Panc1 (cell line): ENCODE measurements around the gene POU6F1. TPM values are rescaled to one million over a fixed set of nuclear protein-coding genes. Genes with fewer than 3 reads are reported as not detected.
"Not testable (repeated sequence)": the region's sequence is repeated elsewhere in the genome, so short reads cannot be mapped to it uniquely, and the experiment has no call there.

ENCODE experiments used
- ATAC-seq: fragments of 200-7000 bp; cut with Tn5 transposase; 2 replicates; pipeline ENCODE4 v1.9.1; 2020; ENCODE audit warnings: mild to moderate bottlenecking, moderate library complexity
- BruUV-seq: library from RNA; stranded (reverse); fragments of 400-500 nt; replicated peaks from 2 replicates; lab custom pipeline; 2021; lab: Mats Ljungman, UMichigan
- CTCF ChIA-PET: fragments of 300-600 bp; sonication (Branson Sonifier 250); formaldehyde crosslinking; loops from one replicate; lab custom pipeline; 2022; ENCODE audit warnings: antibody characterized with exemption; lab: Charles Lee
- POLR2A ChIA-PET: fragments of 300-600 bp; sonication (Branson Sonifier 250); formaldehyde crosslinking; loops from one replicate; lab custom pipeline; 2022; ENCODE audit warnings: antibody characterized with exemption; lab: Charles Lee
- DNase-seq: peaks from one replicate; pipeline ENCODE4 v3.0.0-alpha.2; 2010; ENCODE audit warnings: low read depth, low spot score
- H3K27ac ChIP-seq: 2 replicates; pipeline ENCODE4 v1.5.1; 2011; ENCODE audit warnings: mild to moderate bottlenecking, low read length, inconsistent platforms
- H3K27me3 ChIP-seq: fragments of 200-500 bp; sonication (Bioruptor generic); 2 replicates; pipeline ENCODE4 v1.6.0; 2014; ENCODE audit warnings: low read length, inconsistent platforms; ENCODE audit not compliant: control insufficient read depth, insufficient read depth
- H3K36me3 ChIP-seq: fragments of 200-500 bp; sonication (Bioruptor generic); 2 replicates; pipeline ENCODE4 v1.5.1; 2014; ENCODE audit warnings: inconsistent platforms, mild to moderate bottlenecking, low read length, moderate library complexity; ENCODE audit not compliant: control insufficient read depth, insufficient read depth
- H3K4me1 ChIP-seq: 2 replicates; pipeline ENCODE4 v1.5.1; 2011; ENCODE audit warnings: inconsistent platforms, mild to moderate bottlenecking, low read length, moderate library complexity; ENCODE audit not compliant: control insufficient read depth, insufficient read depth
- H3K4me3 ChIP-seq, 2 experiments: 2 replicates each; pipeline ENCODE4 v1.5.1; 2011 to 2012; ENCODE audit warnings: low read depth in 2 of 2, low read length in 2 of 2, mild to moderate bottlenecking in 2 of 2, inconsistent platforms in 1 of 2, moderate library complexity in 1 of 2
- H3K9me3 ChIP-seq: fragments of 200-500 bp; sonication (Bioruptor generic); 2 replicates; pipeline ENCODE4 v1.5.1; 2014; ENCODE audit warnings: low read depth, mild to moderate bottlenecking, inconsistent platforms, low read length, moderate library complexity; ENCODE audit not compliant: control insufficient read depth, insufficient read depth
- CTCF ChIP-seq: fragments of 450-650 bp; IDR thresholded peaks from 2 replicates; pipeline ENCODE4 v1.5.1; 2017; ENCODE audit warnings: mild to moderate bottlenecking
- POLR2AphosphoS5 ChIP-seq: IDR thresholded peaks from 2 replicates; pipeline ENCODE4 v1.6.1; 2012; ENCODE audit warnings: mild to moderate bottlenecking, low read depth, low read length, moderate library complexity
- REST ChIP-seq, 2 experiments: IDR thresholded peaks; 2 replicates each; pipeline ENCODE4 v1.6.1; 2011 to 2012; ENCODE audit warnings: low read depth in 2 of 2, control low read depth in 1 of 2, low read length in 1 of 2, mild to moderate bottlenecking in 1 of 2, moderate library complexity in 1 of 2; ENCODE audit not compliant: insufficient read depth in 1 of 2
- SIN3A ChIP-seq: IDR thresholded peaks from 2 replicates; pipeline ENCODE4 v1.6.1; 2012; ENCODE audit warnings: low read depth, mild to moderate bottlenecking, low read length, moderate library complexity, borderline replicate concordance; ENCODE audit not compliant: insufficient read depth
- TCF7L2 ChIP-seq: IDR thresholded peaks from 2 replicates; pipeline ENCODE4 v1.6.1; 2011; ENCODE audit warnings: mild to moderate bottlenecking, low read depth, low read length, inconsistent platforms
- in situ Hi-C: cut with HindIII; loops from 2 replicates; pipeline ENCODE4 v1.10.0; 2016; ENCODE audit warnings: low sequenced_read_pairs, low pct_unique_long_range_greater_than_20kb
- intact Hi-C: fragments of 100-400 bp; cut with micrococcal nuclease; formaldehyde crosslinking; loops from one replicate; pipeline ENCODE4 v1.10.0; 2022; ENCODE audit not compliant: unreplicated experiment
- total RNA-seq: library from RNA; stranded (reverse); gene quantifications from one replicate; pipeline ENCODE4 v1.2.1, GENCODE V29; 2021; ENCODE audit not compliant: unreplicated experiment

Gene POU6F1
- total RNA-seq, 1 experiment from 2014 or later = 3.1 TPM

- no peak overlapping the region for H3K4me3 ChIP-seq
- no peaks in the 10 kb centered on the region for H3K4me1 ChIP-seq
- H3K9me3 ChIP-seq = no peaks in the 10 kb centered on the region
- TF ChIP-seq SIN3A (no peak), CTCF (no peak), REST (IDR thresholded peaks at IDR 0.05; ENCODE audit: insufficient read depth in 1 of 2, low read depth in 2 of 2, low read length in 1 of 2) (no peak), POLR2AphosphoS5 (no peak), TCF7L2 (no peak)
- no peak for DNase-seq
- H3K27me3 ChIP-seq = no peaks in the 10 kb centered on the region
- ChIA-PET POLR2A (no interaction called here), CTCF (no interaction called here)
- no peaks in the 10 kb centered on the region for H3K36me3 ChIP-seq
- H3K27ac ChIP-seq = no peak overlapping the region
- no TSS peak for BruUV-seq
- ATAC-seq = no peak; the same call in 1 of the 2 replicates
- intact Hi-C loops = no loop called here
- in situ Hi-C loops = no loop called here
These were observed 11.4 kb upstream of the POU6F1 start for GRCh38 chr12:51229116-51229809.

- CTCF ChIA-PET = no interaction called here
- no peak for ATAC-seq
- Histone ChIP-seq H3K4me3 (no peak overlapping the region), H3K27ac (no peak overlapping the region), H3K4me1 (no peaks in the 10 kb centered on the region), H3K27me3 (no peaks in the 10 kb centered on the region), H3K9me3 (no peaks in the 10 kb centered on the region), H3K36me3 (no peaks in the 10 kb centered on the region)
- no peak for DNase-seq
- in situ Hi-C loops (no loop called here), intact Hi-C loops (no loop called here)
- TF ChIP-seq POLR2AphosphoS5 = no peak
- TF ChIP-seq REST (IDR thresholded peaks at IDR 0.05; ENCODE audit: insufficient read depth in 1 of 2, low read depth in 2 of 2, low read length in 1 of 2) = no peak
- no peak for TF ChIP-seq TCF7L2
- TF ChIP-seq CTCF = no peak
- TF ChIP-seq SIN3A = no peak
- POLR2A ChIA-PET = no interaction called here
- no TSS peak for BruUV-seq
These were observed 10.1 kb upstream of the POU6F1 start for GRCh38 chr12:51227962-51228361.

GRCh38 chr12:51227112-51227511, 9.2 kb upstream of the POU6F1 start:
- CTCF ChIA-PET, H3K9me3 ChIP-seq, H3K27me3 ChIP-seq, BruUV-seq, H3K36me3 ChIP-seq, ATAC-seq, intact Hi-C loops, DNase-seq, in situ Hi-C loops, H3K4me1 ChIP-seq, H3K27ac ChIP-seq, H3K4me3 ChIP-seq: not testable (repeated sequence)
- POLR2A ChIA-PET = interaction anchor here (0.6 kb wide), 1 partner anchor 69 kb away, joined by 4 read pairs; no protein-coding TSS in a partner anchor
